K562 (cell line): Measurements from ENCODE around the gene FMOD. TPM values are rescaled to one million over a fixed set of nuclear protein-coding genes. Genes with fewer than 3 reads are reported as not detected.

ENCODE experiments used
- ARNT ChIP-seq, 2 experiments: fragments of 450-650 bp; IDR thresholded peaks; 2 replicates each; pipeline ENCODE4 v1.6.1; 2016; ENCODE audit warnings: mild to moderate bottlenecking in 1 of 2
- CBFA2T3 ChIP-seq: fragments of 450-650 bp; IDR thresholded peaks from 2 replicates; pipeline ENCODE4 v1.6.1; 2017
- CREM ChIP-seq: IDR thresholded peaks from 2 replicates; pipeline ENCODE4 v1.6.1; 2014; ENCODE audit warnings: antibody characterized with exemption, low read depth
- KDM5B ChIP-seq: fragments of 200-600 bp; sonication (generic); IDR thresholded peaks from 2 replicates; pipeline ENCODE4 v1.6.1; 2012; ENCODE audit warnings: low read depth, mild to moderate bottlenecking, moderate library complexity, low read length, control low read depth, inconsistent platforms; ENCODE audit not compliant: insufficient replicate concordance
- MTA2 ChIP-seq: fragments of 450-650 bp; IDR thresholded peaks from 2 replicates; pipeline ENCODE4 v1.6.1; 2016; ENCODE audit warnings: low read depth
- NCOA6 ChIP-seq: fragments of 450-650 bp; IDR thresholded peaks from 2 replicates; pipeline ENCODE4 v1.6.1; 2017; ENCODE audit warnings: mild to moderate bottlenecking
- STAT5A ChIP-seq: IDR thresholded peaks from 2 replicates; pipeline ENCODE4 v1.6.1; 2012; ENCODE audit warnings: low read length, inconsistent platforms, borderline replicate concordance
- TOE1 ChIP-seq, 2 experiments: fragments of 450-650 bp in 1 of 2; sonication (generic) in 1 of 2; formaldehyde crosslinking in 1 of 2; IDR thresholded peaks; 2 replicates each; pipeline versions ENCODE4 v1.7.1 to v1.8.0; 2016 to 2022; ENCODE audit warnings: borderline replicate concordance in 2 of 2, mild to moderate bottlenecking in 2 of 2, antibody characterized with exemption in 1 of 2, inconsistent platforms in 1 of 2, low read depth in 1 of 2, missing genetic modification reagents in 1 of 2, moderate library complexity in 1 of 2
- ZNF384 ChIP-seq: IDR thresholded peaks from 2 replicates; pipeline ENCODE4 v1.6.1; 2012; ENCODE audit warnings: low read depth, low read length, improper control_type of control experiment
- ZNF780A ChIP-seq: fragments of 250-450 bp; sonication (Bioruptor Pico); IDR thresholded peaks from 2 replicates; pipeline ENCODE4 v1.5.0; 2021; ENCODE audit warnings: mild to moderate bottlenecking
- polyA plus RNA-seq, 8 experiments: library from polyadenylated mRNA; depleted of rRNA in 4 of 8; stranded (reverse) in 5 of 8; unstranded in 3 of 8; fragments of >200 nt; fragmentation: Nextera tagmentation in 2 of 8; fragmentation: Illumina TruSeq in 1 of 8; extraction: Ambion mirVana in 2 of 8; extraction: Trizol in 1 of 8; gene quantifications; 2 replicates each; pipeline versions ENCODE4 v1.2.1 to v1.2.3, GENCODE V29; 2011 to 2014; ENCODE audit warnings: inconsistent platforms in 1 of 8, missing spikeins in 1 of 8
- total RNA-seq, 7 experiments: library from RNA; depleted of rRNA in 6 of 7; stranded (reverse); fragments of >200 nt in 6 of 7; fragmentation: Illumina TruSeq in 2 of 7; extraction: Trizol in 2 of 7; gene quantifications; 2 replicates each; pipeline versions ENCODE4 v1.2.1 to v1.2.3, GENCODE V29; 2011 to 2021; ENCODE audit warnings: low replicate concordance in 1 of 7
- TF ChIP-seq, protein P1 (sequence below): fragments of 450-650 bp; IDR thresholded peaks from 2 replicates; pipeline ENCODE4 v1.6.1; 2016; ENCODE audit warnings: mild to moderate bottlenecking, moderate library complexity
- TF ChIP-seq, protein P2 (sequence below), 3 experiments: IDR thresholded peaks in 2 of 3; conservative IDR thresholded peaks in 1 of 3; 2 replicates each; pipeline ENCODE4 v1.5.1; 2011 to 2012; ENCODE audit warnings: low read length in 3 of 3, mild to moderate bottlenecking in 3 of 3, control low read depth in 2 of 3, improper control_type of control experiment in 1 of 3, inconsistent platforms in 1 of 3, low read depth in 1 of 3, mixed read lengths in 1 of 3, moderate library complexity in 1 of 3; ENCODE audit not compliant: insufficient read depth in 2 of 3
- TF ChIP-seq, protein P3 (sequence below): fragments of 450-650 bp; IDR thresholded peaks from 2 replicates; pipeline ENCODE4 v1.6.1; 2016; ENCODE audit warnings: mild to moderate bottlenecking

FMOD gene
- total and polyA plus RNA-seq, 9 of the 15 experiments (the other 6 are each of a cell fraction or from before 2014, with no cell fraction given): 0.03 to 0.13 (median 0.03) TPM; not detected in 6

DNA sequence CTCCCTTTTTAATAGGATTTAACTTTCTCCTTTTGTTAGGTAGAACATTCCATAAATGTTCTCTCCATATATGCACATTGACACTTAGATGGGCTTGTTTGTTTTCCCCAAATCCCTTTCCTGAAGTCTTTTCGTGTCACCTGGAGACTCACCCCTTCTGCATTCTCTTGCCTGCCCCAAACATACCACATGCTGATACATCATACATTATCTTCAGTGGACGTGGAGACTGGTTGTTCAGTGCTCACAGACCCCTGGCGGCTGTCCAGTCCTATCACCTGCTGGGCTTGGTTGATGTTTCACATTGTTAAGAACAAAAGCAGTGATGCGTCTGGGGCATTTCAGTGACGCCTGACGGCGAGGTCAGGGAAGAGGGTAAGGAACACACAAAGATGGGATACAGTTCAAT is 22.2 kb downstream of the FMOD start (continued):
- TF ChIP-seq, protein P1, sequence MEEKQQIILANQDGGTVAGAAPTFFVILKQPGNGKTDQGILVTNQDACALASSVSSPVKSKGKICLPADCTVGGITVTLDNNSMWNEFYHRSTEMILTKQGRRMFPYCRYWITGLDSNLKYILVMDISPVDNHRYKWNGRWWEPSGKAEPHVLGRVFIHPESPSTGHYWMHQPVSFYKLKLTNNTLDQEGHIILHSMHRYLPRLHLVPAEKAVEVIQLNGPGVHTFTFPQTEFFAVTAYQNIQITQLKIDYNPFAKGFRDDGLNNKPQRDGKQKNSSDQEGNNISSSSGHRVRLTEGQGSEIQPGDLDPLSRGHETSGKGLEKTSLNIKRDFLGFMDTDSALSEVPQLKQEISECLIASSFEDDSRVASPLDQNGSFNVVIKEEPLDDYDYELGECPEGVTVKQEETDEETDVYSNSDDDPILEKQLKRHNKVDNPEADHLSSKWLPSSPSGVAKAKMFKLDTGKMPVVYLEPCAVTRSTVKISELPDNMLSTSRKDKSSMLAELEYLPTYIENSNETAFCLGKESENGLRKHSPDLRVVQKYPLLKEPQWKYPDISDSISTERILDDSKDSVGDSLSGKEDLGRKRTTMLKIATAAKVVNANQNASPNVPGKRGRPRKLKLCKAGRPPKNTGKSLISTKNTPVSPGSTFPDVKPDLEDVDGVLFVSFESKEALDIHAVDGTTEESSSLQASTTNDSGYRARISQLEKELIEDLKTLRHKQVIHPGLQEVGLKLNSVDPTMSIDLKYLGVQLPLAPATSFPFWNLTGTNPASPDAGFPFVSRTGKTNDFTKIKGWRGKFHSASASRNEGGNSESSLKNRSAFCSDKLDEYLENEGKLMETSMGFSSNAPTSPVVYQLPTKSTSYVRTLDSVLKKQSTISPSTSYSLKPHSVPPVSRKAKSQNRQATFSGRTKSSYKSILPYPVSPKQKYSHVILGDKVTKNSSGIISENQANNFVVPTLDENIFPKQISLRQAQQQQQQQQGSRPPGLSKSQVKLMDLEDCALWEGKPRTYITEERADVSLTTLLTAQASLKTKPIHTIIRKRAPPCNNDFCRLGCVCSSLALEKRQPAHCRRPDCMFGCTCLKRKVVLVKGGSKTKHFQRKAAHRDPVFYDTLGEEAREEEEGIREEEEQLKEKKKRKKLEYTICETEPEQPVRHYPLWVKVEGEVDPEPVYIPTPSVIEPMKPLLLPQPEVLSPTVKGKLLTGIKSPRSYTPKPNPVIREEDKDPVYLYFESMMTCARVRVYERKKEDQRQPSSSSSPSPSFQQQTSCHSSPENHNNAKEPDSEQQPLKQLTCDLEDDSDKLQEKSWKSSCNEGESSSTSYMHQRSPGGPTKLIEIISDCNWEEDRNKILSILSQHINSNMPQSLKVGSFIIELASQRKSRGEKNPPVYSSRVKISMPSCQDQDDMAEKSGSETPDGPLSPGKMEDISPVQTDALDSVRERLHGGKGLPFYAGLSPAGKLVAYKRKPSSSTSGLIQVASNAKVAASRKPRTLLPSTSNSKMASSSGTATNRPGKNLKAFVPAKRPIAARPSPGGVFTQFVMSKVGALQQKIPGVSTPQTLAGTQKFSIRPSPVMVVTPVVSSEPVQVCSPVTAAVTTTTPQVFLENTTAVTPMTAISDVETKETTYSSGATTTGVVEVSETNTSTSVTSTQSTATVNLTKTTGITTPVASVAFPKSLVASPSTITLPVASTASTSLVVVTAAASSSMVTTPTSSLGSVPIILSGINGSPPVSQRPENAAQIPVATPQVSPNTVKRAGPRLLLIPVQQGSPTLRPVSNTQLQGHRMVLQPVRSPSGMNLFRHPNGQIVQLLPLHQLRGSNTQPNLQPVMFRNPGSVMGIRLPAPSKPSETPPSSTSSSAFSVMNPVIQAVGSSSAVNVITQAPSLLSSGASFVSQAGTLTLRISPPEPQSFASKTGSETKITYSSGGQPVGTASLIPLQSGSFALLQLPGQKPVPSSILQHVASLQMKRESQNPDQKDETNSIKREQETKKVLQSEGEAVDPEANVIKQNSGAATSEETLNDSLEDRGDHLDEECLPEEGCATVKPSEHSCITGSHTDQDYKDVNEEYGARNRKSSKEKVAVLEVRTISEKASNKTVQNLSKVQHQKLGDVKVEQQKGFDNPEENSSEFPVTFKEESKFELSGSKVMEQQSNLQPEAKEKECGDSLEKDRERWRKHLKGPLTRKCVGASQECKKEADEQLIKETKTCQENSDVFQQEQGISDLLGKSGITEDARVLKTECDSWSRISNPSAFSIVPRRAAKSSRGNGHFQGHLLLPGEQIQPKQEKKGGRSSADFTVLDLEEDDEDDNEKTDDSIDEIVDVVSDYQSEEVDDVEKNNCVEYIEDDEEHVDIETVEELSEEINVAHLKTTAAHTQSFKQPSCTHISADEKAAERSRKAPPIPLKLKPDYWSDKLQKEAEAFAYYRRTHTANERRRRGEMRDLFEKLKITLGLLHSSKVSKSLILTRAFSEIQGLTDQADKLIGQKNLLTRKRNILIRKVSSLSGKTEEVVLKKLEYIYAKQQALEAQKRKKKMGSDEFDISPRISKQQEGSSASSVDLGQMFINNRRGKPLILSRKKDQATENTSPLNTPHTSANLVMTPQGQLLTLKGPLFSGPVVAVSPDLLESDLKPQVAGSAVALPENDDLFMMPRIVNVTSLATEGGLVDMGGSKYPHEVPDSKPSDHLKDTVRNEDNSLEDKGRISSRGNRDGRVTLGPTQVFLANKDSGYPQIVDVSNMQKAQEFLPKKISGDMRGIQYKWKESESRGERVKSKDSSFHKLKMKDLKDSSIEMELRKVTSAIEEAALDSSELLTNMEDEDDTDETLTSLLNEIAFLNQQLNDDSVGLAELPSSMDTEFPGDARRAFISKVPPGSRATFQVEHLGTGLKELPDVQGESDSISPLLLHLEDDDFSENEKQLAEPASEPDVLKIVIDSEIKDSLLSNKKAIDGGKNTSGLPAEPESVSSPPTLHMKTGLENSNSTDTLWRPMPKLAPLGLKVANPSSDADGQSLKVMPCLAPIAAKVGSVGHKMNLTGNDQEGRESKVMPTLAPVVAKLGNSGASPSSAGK: 0 out of 2 replicates have a peak, but pooled peaks have one; percentile 24
- TF ChIP-seq TOE1 (IDR thresholded peaks at IDR 0.05; ENCODE audit: borderline replicate concordance): no peak
- TF ChIP-seq TOE1 (CRISPR knock-in tag; IDR thresholded peaks at IDR 0.05; ENCODE audit: borderline replicate concordance, low read depth): no peak
- TF ChIP-seq NCOA6: no peak
- TF ChIP-seq ZNF384: no peak
- TF ChIP-seq, protein P2, sequence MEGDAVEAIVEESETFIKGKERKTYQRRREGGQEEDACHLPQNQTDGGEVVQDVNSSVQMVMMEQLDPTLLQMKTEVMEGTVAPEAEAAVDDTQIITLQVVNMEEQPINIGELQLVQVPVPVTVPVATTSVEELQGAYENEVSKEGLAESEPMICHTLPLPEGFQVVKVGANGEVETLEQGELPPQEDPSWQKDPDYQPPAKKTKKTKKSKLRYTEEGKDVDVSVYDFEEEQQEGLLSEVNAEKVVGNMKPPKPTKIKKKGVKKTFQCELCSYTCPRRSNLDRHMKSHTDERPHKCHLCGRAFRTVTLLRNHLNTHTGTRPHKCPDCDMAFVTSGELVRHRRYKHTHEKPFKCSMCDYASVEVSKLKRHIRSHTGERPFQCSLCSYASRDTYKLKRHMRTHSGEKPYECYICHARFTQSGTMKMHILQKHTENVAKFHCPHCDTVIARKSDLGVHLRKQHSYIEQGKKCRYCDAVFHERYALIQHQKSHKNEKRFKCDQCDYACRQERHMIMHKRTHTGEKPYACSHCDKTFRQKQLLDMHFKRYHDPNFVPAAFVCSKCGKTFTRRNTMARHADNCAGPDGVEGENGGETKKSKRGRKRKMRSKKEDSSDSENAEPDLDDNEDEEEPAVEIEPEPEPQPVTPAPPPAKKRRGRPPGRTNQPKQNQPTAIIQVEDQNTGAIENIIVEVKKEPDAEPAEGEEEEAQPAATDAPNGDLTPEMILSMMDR (IDR thresholded peaks at IDR 0.05 in 2 of 3, conservative IDR thresholded peaks at IDR 0.05 in 1 of 3; ENCODE audit: insufficient read depth in 2 of 3, low read depth in 1 of 3, low read length in 3 of 3): peak; percentile 48 to 70 (median 61)
- peak; percentile 20; the same call in 1 of the 2 replicates for TF ChIP-seq CBFA2T3
- TF ChIP-seq CREM: 0 out of 2 replicates have a peak, but pooled peaks have one; percentile 24
- TF ChIP-seq ARNT (IDR thresholded peaks at IDR 0.05): no peak
- TF ChIP-seq STAT5A: no peak
- TF ChIP-seq, protein P3, sequence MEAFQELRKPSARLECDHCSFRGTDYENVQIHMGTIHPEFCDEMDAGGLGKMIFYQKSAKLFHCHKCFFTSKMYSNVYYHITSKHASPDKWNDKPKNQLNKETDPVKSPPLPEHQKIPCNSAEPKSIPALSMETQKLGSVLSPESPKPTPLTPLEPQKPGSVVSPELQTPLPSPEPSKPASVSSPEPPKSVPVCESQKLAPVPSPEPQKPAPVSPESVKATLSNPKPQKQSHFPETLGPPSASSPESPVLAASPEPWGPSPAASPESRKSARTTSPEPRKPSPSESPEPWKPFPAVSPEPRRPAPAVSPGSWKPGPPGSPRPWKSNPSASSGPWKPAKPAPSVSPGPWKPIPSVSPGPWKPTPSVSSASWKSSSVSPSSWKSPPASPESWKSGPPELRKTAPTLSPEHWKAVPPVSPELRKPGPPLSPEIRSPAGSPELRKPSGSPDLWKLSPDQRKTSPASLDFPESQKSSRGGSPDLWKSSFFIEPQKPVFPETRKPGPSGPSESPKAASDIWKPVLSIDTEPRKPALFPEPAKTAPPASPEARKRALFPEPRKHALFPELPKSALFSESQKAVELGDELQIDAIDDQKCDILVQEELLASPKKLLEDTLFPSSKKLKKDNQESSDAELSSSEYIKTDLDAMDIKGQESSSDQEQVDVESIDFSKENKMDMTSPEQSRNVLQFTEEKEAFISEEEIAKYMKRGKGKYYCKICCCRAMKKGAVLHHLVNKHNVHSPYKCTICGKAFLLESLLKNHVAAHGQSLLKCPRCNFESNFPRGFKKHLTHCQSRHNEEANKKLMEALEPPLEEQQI: no peak
- no peak for TF ChIP-seq MTA2
- no peak for TF ChIP-seq ZNF780A (CRISPR knock-in tag)
- TF ChIP-seq KDM5B: no peak
